Activated naive CD8-positive, alpha-beta T cell treated with anti-CD3 and anti-CD28 coated beads, Interleukin-2, amount 10 ng/mL, durations not matched to agents 7 days and 5 days (primary cell): ENCODE measurements around the gene LZTR1. TPM values are rescaled to one million over a fixed set of nuclear protein-coding genes. Genes with fewer than 3 reads are reported as not detected.
A peak's percentile ranks its signal among the peaks of the same experiment; 100 is the strongest.

Experiments
- ATAC-seq: fragments of 150-1000 bp; cut with Tn5 transposase; one replicate; pipeline ENCODE4 v1.10.0; 2021; ENCODE audit warnings: low read depth, moderate library complexity
- POLR2A ChIA-PET: fragments of 350-600 bp; sonication (Branson Sonifier 250); formaldehyde crosslinking; loops from one replicate; lab custom pipeline; 2021; ENCODE audit warnings: antibody characterized with exemption; lab: Charles Lee
- DNase-seq: peaks from one replicate; pipeline ENCODE4 v3.0.0; 2021
- H3K27ac Mint-ChIP-seq: one replicate; pipeline ENCODE4 v1.8.0; 2022; ENCODE audit warnings: mild to moderate bottlenecking, mixed read lengths
- H3K27me3 Mint-ChIP-seq: one replicate; pipeline ENCODE4 v1.8.0; 2022; ENCODE audit warnings: mild to moderate bottlenecking, moderate library complexity, mixed read lengths
- H3K36me3 Mint-ChIP-seq: one replicate; pipeline ENCODE4 v1.8.0; 2021; ENCODE audit warnings: mild to moderate bottlenecking, mixed read lengths
- H3K4me1 Mint-ChIP-seq: one replicate; pipeline ENCODE4 v1.8.0; 2021; ENCODE audit warnings: mixed read lengths
- H3K4me3 Mint-ChIP-seq: one replicate; pipeline ENCODE4 v1.8.0; 2022; ENCODE audit warnings: mild to moderate bottlenecking, moderate library complexity, mixed read lengths
- H3K9me3 Mint-ChIP-seq: one replicate; pipeline ENCODE4 v1.8.0; 2021; ENCODE audit warnings: mixed read lengths
- total RNA-seq, 2 experiments: library from RNA; stranded (reverse); gene quantifications; one replicate each; pipeline ENCODE4 v1.2.3, GENCODE V29; 2021

The LZTR1 gene
- total RNA-seq, 2 experiments from 2014 or later = 80.1 to 80.9 TPM

GRCh38 chr22:20953668-20954500 is 28.2 kb upstream of the LZTR1 start:
- peaks cover 11% of the 10 kb centered on the region for H3K27me3 Mint-ChIP-seq
- no peak overlapping the region for H3K4me3 Mint-ChIP-seq
- H3K4me1 Mint-ChIP-seq = peaks cover 15% of the 10 kb centered on the region
- ATAC-seq (no peak), DNase-seq (no peak)
- H3K9me3 Mint-ChIP-seq = no peaks in the 10 kb centered on the region
- POLR2A ChIA-PET = interaction anchor here (0.9 kb wide), 1 partner anchor 18 kb away, joined by 3 read pairs; no protein-coding TSS in a partner anchor
- H3K27ac Mint-ChIP-seq = no peak overlapping the region
- peaks cover 9% of the 10 kb centered on the region for H3K36me3 Mint-ChIP-seq

GRCh38 chr22:20955548-20955947 is 26.5 kb upstream of the LZTR1 start:
- no peaks in the 10 kb centered on the region for H3K9me3 Mint-ChIP-seq
- POLR2A ChIA-PET = no interaction called here
- no peak overlapping the region for H3K27ac Mint-ChIP-seq
- H3K4me3 Mint-ChIP-seq = no peak overlapping the region
- H3K4me1 Mint-ChIP-seq = peaks cover 5% of the 10 kb centered on the region
- no peak for DNase-seq
- peaks cover 3% of the 10 kb centered on the region for H3K36me3 Mint-ChIP-seq
- peaks cover 11% of the 10 kb centered on the region for H3K27me3 Mint-ChIP-seq
- ATAC-seq = no peak

GRCh38 chr22:20956258-20957101 is 25.6 kb upstream of the LZTR1 start:
- peaks cover 11% of the 10 kb centered on the region for H3K27me3 Mint-ChIP-seq
- peaks cover 3% of the 10 kb centered on the region for H3K36me3 Mint-ChIP-seq
- peaks cover 5% of the 10 kb centered on the region for H3K4me1 Mint-ChIP-seq
- DNase-seq (no peak), ATAC-seq (no peak)
- H3K9me3 Mint-ChIP-seq = no peaks in the 10 kb centered on the region
- H3K27ac Mint-ChIP-seq = no peak overlapping the region
- POLR2A ChIA-PET = interaction anchor here (0.5 to 2.0 kb wide), 3 partner anchors 25 to 146 kb away, joined by 4 to 6 read pairs (median 5); partner anchors contain the start of gene LZTR1
- peak overlapping the region; percentile 66 for H3K4me3 Mint-ChIP-seq

- H3K9me3 Mint-ChIP-seq = no peaks in the 10 kb centered on the region
- peak overlapping the region; percentile 76 for H3K4me3 Mint-ChIP-seq
- DNase-seq = peak; percentile 44
- peaks cover 3% of the 10 kb centered on the region for H3K36me3 Mint-ChIP-seq
- peaks cover 11% of the 10 kb centered on the region for H3K27me3 Mint-ChIP-seq
- H3K27ac Mint-ChIP-seq = no peak overlapping the region
- ATAC-seq = peak; percentile 43
- POLR2A ChIA-PET = interaction anchor here (0.5 to 2.0 kb wide), 2 partner anchors 25 to 49 kb away, joined by 4 to 6 read pairs; partner anchors contain the start of gene LZTR1
- peaks cover 8% of the 10 kb centered on the region for H3K4me1 Mint-ChIP-seq
Measured at GRCh38 chr22:20957102-20957682, 24.9 kb upstream of the LZTR1 start.

GRCh38 chr22:20957683-20958431 is 24.2 kb upstream of the LZTR1 start:
- Mint-ChIP-seq H3K4me3 (peak overlapping the region; percentile 76), H3K27me3 (peaks cover 11% of the 10 kb centered on the region), H3K4me1 (peaks cover 8% of the 10 kb centered on the region), H3K27ac (no peak overlapping the region), H3K9me3 (no peaks in the 10 kb centered on the region), H3K36me3 (no peaks in the 10 kb centered on the region)
- POLR2A ChIA-PET = interaction anchor here (1.1 to 2.0 kb wide), 2 partner anchors 24 to 98 kb away, joined by 3 to 6 read pairs; partner anchors contain the start of gene LZTR1
- DNase-seq = peak; percentile 40
- ATAC-seq = peak; percentile 39

- ATAC-seq (no peak), DNase-seq (no peak)
- Mint-ChIP-seq H3K27ac (no peak overlapping the region), H3K27me3 (peaks cover 23% of the 10 kb centered on the region), H3K9me3 (no peaks in the 10 kb centered on the region), H3K4me3 (no peak overlapping the region), H3K4me1 (peaks cover 16% of the 10 kb centered on the region), H3K36me3 (no peaks in the 10 kb centered on the region)
- POLR2A ChIA-PET = interaction anchor here (1.0 kb wide), 1 partner anchor 9 kb away, joined by 3 read pairs; no protein-coding TSS in a partner anchor
Measured at GRCh38 chr22:20959578-20960461, 22.3 kb upstream of the LZTR1 start.

- H3K9me3 Mint-ChIP-seq = no peaks in the 10 kb centered on the region
- DNase-seq (no peak), ATAC-seq (no peak)
- H3K4me3 Mint-ChIP-seq = no peak overlapping the region
- H3K36me3 Mint-ChIP-seq = no peaks in the 10 kb centered on the region
- H3K4me1 Mint-ChIP-seq = peaks cover 16% of the 10 kb centered on the region
- no peak overlapping the region for H3K27ac Mint-ChIP-seq
- H3K27me3 Mint-ChIP-seq = peaks cover 23% of the 10 kb centered on the region
- POLR2A ChIA-PET = interaction anchor here (1.0 kb wide), 1 partner anchor 10 kb away, joined by 3 read pairs; no protein-coding TSS in a partner anchor
Measured at GRCh38 chr22:20960609-20961008, 21.5 kb upstream of the LZTR1 start.

- Mint-ChIP-seq H3K4me3 (no peak overlapping the region), H3K36me3 (no peaks in the 10 kb centered on the region), H3K27ac (no peak overlapping the region), H3K27me3 (peaks cover 23% of the 10 kb centered on the region), H3K9me3 (no peaks in the 10 kb centered on the region), H3K4me1 (peaks cover 20% of the 10 kb centered on the region)
- POLR2A ChIA-PET = no interaction called here
- no peak for DNase-seq
- no peak for ATAC-seq
Measured at GRCh38 chr22:20962491-20962945, 19.6 kb upstream of the LZTR1 start.

- H3K27ac Mint-ChIP-seq = no peak overlapping the region
- no peak for DNase-seq
- no peaks in the 10 kb centered on the region for H3K36me3 Mint-ChIP-seq
- peak overlapping the region; percentile 28 for H3K4me3 Mint-ChIP-seq
- H3K4me1 Mint-ChIP-seq = peaks cover 15% of the 10 kb centered on the region
- peaks cover 15% of the 10 kb centered on the region for H3K27me3 Mint-ChIP-seq
- ATAC-seq = no peak
- POLR2A ChIA-PET = no interaction called here
- no peaks in the 10 kb centered on the region for H3K9me3 Mint-ChIP-seq
Measured at GRCh38 chr22:20963201-20964052, 18.7 kb upstream of the LZTR1 start.

- POLR2A ChIA-PET = no interaction called here
- no peaks in the 10 kb centered on the region for H3K36me3 Mint-ChIP-seq
Measured at GRCh38 chr22:20964090-20964798, 17.9 kb upstream of the LZTR1 start.

More at GRCh38 chr22:20964090-20964798, 17.9 kb upstream of the LZTR1 start:
- no peaks in the 10 kb centered on the region for H3K9me3 Mint-ChIP-seq
- DNase-seq (no peak), ATAC-seq (no peak)
- no peak overlapping the region for H3K27ac Mint-ChIP-seq
- peaks cover 12% of the 10 kb centered on the region for H3K27me3 Mint-ChIP-seq
- peak overlapping the region; percentile 72 for H3K4me3 Mint-ChIP-seq
- peaks cover 15% of the 10 kb centered on the region for H3K4me1 Mint-ChIP-seq
